AML-193 (cell line): ENCODE data around the gene CEP68.
A peak's percentile ranks its signal among the peaks of the same experiment; 100 is the strongest.
"Not testable (repeated sequence)": the region's sequence is repeated elsewhere in the genome, so short reads cannot be mapped to it uniquely, and the experiment has no call there.

ENCODE experiments used
- DNase-seq, 2 experiments: peaks; one replicate each; lab custom pipeline; 2025; lab: John Stamatoyannopoulos, UW

Gene CEP68, protein sequence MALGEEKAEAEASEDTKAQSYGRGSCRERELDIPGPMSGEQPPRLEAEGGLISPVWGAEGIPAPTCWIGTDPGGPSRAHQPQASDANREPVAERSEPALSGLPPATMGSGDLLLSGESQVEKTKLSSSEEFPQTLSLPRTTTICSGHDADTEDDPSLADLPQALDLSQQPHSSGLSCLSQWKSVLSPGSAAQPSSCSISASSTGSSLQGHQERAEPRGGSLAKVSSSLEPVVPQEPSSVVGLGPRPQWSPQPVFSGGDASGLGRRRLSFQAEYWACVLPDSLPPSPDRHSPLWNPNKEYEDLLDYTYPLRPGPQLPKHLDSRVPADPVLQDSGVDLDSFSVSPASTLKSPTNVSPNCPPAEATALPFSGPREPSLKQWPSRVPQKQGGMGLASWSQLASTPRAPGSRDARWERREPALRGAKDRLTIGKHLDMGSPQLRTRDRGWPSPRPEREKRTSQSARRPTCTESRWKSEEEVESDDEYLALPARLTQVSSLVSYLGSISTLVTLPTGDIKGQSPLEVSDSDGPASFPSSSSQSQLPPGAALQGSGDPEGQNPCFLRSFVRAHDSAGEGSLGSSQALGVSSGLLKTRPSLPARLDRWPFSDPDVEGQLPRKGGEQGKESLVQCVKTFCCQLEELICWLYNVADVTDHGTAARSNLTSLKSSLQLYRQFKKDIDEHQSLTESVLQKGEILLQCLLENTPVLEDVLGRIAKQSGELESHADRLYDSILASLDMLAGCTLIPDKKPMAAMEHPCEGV

DNA sequence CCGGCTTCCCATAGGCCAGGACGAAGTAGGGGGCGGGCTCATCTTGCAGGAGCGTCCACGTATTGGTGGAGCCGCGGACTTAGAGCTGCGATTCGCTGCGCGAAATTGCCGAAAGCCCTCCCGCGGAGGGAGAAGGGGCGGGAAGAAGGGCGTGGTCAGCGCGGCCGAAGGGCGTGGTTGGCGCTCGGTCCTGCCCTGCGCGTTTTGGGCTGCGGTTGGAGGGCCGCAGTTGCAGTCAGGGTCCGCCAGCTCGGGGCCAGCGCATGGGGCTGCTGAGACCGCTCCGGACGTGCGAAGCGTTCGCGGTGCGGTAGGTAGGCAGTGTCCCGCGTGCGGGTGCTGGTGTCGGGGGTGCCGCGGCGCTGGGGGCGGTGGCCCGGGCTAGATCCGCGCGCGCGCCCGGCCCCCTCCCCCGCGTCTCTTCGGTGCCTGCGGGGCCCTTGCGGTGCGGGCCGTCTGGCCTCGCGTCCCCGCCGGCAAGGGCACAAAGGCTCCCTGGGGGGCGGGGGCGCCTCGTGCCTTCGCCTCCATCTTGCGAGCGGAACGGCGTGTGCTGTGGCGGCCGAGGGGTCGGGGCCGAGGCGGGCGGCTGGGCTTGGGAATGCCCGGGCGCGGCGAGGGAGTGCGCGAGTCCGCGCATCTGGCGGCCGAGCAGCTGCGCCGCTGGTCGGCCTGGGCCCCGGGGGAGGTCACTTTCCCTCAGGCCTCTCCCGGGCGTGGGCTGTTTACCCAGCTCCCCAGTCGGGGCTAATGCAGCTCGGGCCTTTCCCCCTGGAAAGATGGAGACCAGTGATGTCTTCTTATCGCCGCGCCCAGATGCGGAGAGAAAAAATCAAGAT lies at the start of gene CEP68:
TSS of gene CEP68 (plus strand) at position 202 of the 839 bp plus-strand sequence. CDS start 13,029 bp downstream, outside the sequence.
- DNase-seq, result peak; percentile 93 to 95

DNA sequence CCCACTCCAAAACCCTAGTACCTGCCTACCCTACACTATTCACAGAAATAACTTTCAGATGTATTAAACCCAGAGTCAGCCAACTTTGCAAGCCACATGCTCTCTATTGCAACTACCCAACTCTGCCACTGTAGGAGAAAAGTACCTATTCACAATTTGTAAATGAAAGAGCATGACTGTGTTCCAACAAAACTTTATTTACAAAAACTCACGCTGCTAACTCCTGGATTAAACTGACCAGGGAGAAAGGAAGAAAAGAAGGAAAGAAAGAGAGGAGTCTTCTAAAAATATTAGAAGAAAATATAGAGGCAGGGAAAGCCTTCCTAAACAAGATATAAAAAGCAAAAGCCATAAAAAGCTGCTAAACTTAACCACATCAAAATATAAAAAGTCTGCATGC lies 42.4 kb upstream of the CEP68 start:
- no peak for DNase-seq

DNA sequence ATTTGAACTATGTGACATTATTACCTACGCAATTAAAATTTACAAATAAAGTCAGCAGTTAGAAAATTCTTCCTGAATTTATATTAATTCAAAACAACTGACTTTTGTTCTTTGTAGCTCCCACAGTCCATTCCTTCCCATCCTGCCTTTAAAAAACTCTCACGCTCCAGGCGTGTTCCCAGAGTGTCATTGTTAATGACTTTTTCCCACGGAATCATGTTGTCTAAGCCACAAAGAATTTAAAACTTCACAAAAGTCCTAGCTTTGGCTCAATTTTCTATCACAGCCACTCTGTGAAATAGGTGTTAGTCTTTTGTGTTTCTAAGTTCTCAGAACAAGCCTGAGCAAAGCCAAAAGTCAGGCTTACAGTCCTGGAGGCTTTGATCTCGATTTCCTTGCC lies 40.5 kb upstream of the CEP68 start:
- no peak for DNase-seq

DNA sequence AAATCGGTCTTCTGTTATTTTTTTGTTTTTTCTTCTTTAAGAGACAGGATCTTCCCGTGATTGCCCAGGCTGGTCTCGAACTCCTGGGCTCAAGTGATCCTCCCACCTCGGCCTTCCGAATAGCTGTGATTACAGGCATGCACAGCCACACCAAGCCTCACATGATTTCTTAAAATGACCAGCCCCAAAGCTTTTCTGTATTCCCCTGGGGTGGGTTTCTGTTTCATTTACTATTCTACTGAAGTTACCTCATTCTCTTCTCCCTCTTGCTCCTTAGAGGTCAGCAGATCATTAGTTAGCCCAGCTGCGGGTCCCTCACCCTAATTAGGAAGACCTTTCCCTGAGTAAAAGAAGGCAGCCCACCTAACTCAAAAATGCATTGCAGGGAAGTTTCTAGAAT lies 39.4 kb upstream of the CEP68 start:
- DNase-seq, result no peak

DNA sequence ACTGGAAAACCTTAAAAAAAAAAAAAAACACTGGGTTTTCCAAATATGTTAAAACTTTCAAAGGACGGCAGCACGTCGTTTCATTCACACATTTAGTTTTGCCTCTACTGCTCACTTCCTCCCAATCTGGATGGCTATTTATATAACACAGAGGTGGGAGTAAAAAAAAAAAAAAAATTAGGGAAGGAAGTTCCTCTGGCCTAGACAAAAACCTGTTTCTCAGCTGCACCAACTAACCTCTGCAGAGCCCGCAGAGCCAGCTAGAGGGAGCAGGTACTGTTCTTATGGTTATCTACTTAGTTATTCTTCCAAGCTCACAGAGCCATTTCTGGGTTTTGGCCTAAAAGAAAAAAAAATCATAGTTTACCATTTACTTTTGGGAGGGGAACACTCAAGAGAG lies 38.9 kb upstream of the CEP68 start:
- DNase-seq, result peak; percentile 83 to 86

DNA sequence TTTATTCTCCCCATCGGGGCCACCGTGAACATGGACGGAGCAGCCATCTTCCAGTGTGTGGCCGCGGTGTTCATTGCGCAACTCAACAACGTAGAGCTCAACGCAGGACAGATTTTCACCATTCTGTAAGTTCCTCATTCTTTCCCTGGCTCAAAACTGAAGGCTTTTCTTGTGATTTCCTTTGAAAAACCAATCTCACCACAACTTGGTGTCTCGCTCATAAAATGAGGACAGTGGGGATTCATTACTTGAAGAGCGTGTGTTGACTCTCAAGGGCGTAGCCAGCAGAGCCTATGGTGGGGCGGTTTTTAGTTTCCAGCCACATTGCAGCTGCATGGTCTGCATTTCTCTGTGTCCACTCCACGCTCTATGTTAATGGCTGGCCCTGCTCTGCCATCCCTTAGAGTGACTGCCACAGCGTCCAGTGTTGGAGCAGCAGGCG lies 38.1 kb upstream of the CEP68 start:
- peak; percentile 91 to 93 for DNase-seq

DNA sequence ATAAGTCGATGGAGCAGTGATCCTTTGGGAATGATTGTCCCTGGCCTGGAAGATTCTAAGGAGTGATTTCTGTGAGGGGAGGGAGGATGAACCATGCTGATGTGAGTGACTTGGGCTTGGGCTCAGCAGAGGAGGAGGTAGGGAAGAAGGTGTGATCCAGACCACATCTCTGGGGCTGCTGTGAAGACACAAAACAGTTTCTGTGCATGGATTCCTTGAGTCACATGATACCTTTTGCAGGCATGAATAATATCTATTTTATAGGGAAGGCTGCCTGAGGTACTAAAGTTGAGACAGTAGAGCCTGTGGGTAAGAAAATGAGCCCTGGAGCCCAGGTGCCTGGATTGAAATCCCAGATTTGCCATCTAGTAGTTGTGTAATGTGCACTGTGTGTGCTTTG lies 37.2 kb upstream of the CEP68 start:
- no peak for DNase-seq

DNA sequence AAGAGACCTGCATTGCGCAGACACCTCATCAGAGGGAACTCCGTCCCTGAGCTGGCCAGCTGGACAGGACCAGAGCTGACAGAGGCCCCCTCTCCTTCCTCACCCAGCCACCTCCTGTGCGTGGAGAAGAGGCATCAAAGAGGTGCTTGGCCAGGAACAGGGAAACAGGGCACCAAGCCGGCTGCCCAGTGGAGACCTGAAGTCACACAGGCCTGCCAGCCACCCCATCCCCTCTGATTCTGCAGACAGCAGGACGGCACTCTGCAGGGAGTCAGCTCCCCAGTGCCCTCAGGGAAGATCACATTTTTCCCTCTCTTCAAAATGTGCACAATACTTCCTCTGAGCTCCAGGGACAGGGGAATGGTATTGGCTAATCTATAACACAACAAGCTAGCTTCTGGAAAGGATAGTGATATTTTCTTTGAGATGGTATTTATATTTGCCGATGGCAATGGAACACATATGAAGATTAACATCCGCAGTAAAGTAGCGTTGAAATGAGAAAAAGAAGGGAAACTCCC lies 36.5 kb upstream of the CEP68 start:
- DNase-seq, result no peak

DNA sequence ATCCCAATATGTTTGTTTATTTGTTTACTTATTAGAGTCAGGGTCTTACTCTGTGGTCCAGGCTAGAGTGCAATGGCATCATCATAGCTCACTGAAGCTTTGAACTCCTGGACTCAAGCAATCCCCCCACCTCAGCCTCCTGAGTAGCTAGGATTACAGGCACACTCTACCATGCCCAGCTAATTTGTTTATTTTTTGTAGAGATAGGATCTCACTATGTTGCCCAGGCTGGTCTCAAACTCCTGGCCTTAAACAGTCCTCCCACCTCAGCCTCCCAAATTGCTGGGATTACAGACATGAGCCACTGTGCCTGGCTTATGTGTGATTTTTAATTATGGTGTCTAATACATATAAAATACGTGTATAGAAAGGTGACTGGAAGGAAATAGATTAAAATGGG lies 36.0 kb upstream of the CEP68 start:
- DNase-seq, result not testable (repeated sequence)

DNA sequence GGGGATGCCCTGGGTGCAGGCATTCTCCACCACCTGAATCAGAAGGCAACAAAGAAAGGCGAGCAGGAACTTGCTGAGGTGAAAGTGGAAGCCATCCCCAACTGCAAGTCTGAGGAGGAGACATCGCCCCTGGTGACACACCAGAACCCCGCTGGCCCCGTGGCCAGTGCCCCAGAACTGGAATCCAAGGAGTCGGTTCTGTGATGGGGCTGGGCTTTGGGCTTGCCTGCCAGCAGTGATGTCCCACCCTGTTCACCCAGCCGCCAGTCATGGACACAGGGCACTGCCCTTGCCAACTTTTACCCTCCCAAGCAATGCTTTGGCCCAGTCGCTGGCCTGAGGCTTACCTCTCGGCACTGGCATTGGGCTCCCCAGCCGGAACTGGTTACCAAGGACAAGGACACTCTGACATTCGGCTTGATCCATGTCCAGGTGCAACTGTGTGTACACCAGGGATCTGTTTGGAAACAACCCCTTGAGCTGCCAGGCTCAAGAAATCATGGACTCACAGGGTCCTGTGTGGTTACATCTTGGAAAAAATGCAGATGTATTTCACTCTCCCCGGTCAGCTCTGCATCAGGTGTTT lies 35.2 kb upstream of the CEP68 start:
- no peak for DNase-seq

DNA sequence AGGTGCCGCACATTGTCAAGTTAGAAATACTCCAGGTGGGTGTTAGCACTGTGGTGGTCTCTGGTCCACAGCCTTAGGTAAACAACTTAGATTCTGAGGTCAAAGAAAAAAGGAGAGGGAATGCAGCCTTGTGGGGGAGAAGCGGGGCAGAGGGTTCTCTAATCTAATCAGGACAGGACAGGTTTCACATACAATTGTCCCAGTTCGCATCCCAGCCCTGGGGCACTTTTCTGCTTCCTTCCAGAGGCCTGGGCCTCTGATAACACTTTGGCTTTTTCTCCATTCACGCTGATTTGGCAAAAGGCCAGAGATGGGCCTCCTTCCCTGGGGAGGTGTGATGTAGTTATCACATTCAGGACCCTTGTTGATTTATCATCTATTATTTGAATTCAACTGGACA lies 34.5 kb upstream of the CEP68 start:
- DNase-seq, result no peak

DNA sequence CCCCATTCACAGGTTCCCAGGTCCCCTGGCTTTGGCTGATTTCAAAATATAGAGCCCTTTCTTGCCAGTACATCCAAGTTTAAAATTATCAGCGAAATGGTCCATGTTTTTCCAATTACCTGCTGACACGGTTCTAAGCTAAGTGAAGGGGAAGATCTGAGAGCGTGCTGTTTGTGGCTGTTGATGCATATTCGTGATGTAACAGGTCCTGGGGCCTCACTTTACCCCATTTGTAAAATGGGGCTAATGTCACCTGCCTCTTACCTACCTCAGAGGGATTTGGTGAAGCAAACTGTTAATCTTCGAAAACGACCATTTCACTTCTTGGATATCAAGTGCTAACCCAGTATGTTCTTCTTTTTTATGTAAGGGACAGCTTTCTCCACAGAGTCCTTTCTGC lies 34.0 kb upstream of the CEP68 start:
- no peak for DNase-seq

DNA sequence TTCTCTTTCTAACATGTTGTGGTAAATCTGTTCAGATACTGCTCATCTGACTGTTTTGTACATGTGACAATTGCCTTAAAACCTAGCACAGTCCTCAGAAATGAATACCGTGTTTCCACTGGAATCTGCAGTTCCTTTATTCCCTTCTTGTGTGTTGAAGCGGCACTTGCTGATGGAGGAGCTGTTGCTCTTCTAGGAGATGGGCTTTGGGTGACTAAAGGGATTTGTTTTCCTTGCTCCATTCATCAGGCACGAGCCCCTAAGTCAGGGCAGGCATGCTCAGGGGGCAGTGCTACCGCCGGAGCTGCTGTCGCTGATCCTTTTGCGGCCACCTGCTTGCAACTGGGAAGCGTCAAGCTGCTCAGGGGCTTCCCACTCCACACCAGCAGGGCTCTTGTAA lies 32.5 kb upstream of the CEP68 start:
- no peak for DNase-seq

DNA sequence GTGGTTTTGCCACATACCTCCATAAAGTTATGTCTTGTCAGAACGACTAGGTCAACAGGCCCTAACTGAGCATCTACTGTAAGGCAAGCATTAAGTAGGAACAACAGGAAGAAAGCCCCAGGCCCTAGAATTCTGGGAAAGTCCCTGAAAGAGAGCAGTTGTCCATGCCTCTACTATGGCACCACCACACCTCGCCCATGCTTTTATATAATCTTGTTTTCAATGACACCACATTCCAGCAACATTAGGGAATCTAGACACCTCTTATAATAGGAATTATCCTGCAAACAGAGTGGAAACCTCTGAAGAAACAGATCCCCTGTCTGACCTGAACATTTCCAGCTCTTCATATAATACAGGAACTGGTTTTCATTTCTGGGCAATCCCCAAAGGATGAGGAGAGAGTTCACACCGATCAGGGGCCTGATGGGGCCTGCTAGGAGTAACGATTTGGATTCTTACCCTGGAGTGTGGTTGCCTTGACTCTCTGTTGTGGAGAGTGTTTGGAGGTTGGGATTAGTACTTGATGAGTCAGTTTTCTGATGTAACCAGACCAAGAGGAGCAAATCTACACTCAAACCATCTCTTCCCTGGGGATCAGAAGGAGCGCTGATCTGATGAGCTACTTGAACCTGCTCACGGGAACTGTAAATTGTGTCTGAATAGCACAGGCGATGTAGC lies 31.9 kb upstream of the CEP68 start:
- no peak for DNase-seq

DNA sequence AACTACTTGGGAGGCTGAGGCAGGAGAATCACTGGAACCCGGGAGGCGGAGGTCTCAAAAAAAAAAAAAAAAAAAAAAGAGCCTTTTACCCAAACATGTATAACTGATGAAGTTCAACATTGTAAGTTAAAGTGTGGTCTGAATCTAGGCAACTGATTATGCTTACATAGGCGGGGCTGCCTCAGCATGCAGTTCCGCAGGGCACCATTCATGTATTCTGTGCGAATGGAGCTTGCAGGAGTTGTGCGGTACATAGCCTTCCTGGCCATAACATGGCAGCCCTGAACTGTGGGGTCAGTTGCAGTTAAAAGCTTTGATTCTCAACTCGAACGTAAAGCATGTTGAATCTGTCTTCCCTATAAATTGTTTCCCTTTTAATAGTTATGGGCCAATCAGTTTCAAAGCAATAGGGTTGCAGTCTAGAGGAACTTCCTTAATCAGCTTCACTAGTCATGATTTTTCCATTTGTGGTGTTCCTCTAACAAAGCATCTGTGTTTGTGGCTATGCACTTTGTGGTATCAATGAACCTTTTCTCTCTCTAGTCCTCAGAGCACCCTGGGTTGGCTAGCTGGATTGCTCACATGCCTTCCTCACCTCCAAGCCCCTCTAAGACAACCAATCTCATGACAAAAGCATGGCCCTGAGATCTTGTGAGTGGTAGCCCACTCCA lies 30.6 kb upstream of the CEP68 start:
- DNase-seq, result peak; percentile 42 to 57

DNA sequence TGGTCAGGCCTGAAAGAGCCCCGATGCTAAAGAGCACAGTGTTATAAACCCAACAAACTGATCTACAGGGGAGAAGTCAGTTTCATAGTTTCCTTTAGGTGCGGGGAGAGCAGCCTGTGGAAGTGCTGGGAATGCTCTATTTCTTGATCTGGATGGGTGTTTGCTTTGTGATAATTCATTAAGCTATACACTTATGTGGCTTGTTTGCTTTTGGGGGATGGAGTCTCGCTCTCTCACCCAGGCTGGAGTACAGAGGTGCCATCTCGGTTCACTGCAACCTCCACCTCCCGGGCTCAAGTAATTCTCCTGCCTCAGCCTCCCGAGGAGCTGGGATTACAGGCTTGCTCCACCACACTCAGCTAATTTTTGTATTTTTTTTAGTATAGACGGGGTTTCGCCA lies 30.1 kb upstream of the CEP68 start:
- DNase-seq, result no peak

DNA sequence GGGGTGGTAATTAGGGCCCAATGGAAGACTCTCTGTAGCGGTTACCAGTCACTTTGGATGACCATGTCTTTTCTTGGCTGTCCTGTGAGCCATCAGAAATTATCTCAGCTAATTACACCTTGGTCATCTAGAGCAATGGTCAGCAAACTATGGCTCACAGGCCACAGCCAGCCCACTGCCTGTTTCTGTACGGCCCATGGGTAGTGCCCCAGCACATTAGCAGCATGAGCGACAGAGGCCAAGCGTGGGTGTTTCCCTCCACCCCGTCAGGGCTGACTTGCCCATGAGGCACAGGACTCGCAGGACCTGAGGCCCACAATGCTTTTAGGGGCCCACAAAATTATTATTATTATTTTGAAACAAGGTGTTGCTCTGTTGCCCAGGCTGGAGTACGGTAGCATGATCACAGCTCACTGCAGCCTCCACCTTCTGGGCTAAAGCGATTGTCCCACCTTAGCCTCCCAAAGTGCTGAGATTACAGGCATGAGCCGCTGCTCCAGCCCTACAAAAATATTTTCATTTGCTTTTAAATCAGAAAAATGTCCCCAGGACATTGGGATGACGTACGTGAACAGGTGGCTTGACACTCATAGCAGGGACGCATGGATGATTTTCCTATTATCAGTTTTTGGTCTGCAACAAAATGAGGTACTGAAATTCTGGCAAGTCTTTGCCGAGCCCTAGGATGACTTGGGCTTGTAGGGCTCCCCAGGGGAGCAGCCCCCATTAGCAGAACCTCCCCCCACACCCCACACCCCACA lies 29.3 kb upstream of the CEP68 start:
- no peak for DNase-seq

DNA sequence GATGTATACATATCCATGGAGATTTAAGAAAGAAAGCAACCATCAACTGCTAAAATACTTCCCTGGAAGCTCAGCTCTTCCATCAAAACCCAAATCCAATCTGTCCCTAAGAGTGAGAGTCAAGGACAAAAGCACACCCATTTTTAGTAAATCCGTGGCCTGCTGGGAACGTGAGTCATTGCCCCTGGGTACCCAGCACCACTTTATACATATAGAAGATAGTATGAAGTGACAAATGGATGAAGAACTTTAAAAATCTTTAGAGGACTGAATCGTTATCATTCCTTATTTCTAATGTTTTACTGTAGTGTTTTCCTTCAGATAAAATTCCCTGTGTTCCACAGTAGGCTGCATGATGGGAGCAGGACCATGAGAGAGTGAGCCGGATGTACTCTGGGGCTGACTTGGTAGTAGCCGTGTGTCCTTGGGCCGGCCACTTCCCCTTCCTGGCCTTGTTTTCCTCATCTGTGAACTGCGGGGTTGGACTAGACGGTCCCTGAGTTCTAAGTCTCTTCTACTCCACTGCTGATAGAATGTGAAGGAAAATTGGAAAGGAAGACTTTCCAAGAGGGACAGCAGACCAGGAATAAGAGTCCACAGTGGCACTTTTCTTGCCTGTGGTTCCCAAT lies 28.5 kb upstream of the CEP68 start:
- DNase-seq, result no peak
